GM21786 (cell line): ENCODE results near the gene TEAD2.

ENCODE experiments used
- ATAC-seq: cut with Tn5 transposase; IDR thresholded peaks from one replicate; pipeline ENCODE4 v1.9.1; 2021; ENCODE audit not compliant: unreplicated experiment

Gene TEAD2

GRCh38 chr19:49348305-49349189 is 13.7 kb downstream of the TEAD2 start:
- no peak for ATAC-seq

DNA sequence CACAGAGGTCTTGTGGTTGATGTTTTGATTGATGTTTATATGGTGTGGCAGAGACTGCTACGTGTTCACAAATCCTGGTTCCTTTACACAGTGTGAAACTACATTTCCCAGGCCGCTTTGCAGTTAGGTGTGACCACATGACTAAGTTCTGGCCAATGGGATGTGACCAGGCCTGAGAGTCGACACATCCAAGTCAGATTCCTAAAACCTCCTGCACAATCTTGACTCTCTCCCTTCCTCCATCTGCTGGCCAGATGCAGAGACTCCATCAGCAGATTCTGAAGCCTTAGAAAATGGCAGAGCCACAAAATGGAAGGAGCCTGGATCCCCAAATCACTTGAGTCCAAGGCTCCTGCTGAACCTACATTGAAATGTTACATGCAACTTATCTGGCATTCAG is 14.4 kb downstream of the TEAD2 start:
- no peak for ATAC-seq

DNA sequence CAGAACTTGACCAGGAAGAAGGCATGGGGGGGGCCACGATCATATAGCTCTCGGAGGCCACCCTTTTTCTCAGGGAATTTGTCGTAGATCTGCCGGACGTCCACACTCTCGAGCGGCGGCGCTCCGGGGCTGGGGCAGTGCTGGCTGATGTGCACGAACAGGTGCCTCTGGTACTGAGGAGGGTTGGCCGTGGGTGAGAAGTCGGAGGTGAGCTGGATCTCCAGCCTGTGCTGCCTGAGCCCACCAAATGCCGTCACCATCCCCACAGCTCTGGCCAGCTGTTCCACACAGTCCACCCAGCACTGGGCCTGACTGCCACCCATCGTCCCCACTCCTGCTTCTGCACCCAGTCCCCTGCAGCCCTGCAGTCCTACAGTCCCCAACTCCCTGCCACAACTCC is 15.0 kb downstream of the TEAD2 start:
- no peak for ATAC-seq

DNA sequence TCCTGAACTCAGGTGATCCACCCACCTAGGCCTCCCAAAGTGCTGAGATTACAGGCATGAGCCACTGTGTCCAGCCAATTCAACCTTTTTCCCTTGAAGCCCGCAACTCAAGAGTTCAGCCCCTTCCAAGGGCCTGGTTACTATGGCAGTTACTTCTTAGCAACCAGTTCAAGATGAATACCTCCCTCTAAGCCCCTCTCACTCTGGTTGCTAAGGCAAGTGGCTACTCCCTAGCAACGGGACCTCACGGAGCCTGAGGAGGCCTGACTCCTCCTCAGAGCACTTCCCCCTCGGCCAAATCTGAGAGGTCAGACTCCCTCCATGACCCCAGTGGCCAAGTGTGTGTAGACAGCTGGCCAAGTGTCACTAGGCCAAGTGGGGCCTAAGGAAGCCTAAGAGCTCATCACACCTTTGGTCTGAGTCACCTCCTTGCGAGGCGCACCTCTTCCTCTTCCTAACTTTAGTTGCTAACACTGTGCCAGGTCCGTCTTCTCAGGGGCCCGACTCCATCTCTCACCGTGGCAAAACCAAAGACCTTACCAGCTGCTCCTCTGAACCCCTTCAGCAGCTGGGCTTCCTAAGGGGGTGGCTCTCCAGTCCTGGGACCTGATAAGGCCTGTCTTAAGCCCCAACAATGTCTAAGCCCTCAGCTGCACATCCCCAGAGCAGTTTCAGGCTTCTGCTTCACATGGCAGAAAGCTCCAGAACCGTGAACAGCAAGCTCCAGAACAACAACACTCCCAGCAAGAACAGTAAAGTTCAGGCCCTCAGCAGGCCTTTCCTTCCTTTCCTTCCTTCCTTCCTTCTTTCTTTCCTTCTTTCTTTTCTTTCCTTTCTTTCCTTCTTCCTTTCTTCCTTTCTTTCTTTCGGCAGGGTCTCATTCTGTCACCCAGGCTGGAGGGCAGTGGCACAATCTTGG is 17.5 kb downstream of the TEAD2 start:
- ATAC-seq, result no peak

DNA sequence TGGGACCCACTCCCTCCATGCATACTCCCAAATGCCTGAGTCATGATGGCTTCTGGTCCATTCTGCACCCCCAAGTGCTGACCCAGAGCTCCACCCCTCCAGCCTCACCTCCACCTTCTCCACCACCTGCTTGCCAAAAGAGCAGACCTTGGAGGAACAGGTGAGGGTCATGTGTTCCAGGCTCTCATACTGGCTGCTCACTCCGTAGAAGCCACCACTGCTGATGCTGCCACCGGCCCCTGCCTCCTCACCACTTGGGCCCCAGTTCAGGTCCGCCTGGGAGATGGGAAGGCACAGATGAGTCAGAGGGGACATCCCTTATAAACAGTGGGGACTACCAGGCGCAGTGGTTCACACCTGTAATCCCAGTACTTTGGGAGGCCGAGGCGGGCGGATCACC is 19.1 kb downstream of the TEAD2 start:
- ATAC-seq, result no peak

GRCh38 chr19:49342291-49342721 is 19.9 kb downstream of the TEAD2 start:
- no peak for ATAC-seq

DNA sequence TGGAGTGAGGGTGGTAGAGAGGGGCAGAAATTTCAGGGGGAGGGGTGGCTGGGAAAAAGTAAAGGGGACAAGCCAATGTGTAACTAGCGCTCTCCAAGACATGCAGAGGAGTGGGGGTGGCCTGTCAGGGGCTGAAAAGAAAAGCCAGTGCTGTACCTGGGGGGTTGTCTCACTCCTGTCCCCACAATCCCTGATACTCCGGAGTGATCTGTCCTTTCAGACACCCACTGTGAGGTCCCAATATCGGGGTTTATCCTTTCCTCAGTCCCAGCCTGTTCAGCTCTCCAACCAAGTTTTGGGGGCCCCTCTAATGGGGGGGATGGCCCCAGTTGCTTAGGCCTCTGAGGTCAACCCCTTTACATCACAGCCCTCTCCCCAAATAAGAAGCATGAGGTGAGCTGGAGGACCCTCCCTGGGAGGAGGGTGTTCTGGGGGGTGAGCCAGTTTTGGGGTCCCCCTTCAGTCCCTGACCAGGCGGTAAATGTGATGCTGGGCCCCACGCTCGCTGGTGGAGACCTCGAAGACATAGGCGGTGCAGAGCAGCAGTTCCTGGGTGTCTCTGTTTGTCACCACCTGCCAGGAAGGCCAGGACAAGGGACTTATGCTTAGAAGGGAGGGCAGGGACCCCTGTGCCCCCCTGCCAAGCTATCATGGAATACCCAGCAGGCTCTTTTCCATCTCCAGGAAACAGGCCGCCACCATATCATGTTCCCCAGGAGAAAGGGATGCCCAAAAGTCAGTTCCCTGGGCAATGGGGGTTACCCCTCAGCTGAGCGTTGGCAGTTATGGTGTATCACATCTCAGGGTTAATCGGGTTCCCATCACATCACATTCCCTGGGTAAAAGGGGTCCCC is 21.1 kb downstream of the TEAD2 start:
- ATAC-seq, result no peak

GRCh38 chr19:49340069-49340864 is 21.9 kb downstream of the TEAD2 start:
- ATAC-seq, result peak; percentile 59

GRCh38 chr19:49339301-49340068 is 22.7 kb downstream of the TEAD2 start:
- no peak for ATAC-seq

- ATAC-seq, result no peak
Observed at GRCh38 chr19:49338691-49339300, 23.4 kb downstream of the TEAD2 start.

DNA sequence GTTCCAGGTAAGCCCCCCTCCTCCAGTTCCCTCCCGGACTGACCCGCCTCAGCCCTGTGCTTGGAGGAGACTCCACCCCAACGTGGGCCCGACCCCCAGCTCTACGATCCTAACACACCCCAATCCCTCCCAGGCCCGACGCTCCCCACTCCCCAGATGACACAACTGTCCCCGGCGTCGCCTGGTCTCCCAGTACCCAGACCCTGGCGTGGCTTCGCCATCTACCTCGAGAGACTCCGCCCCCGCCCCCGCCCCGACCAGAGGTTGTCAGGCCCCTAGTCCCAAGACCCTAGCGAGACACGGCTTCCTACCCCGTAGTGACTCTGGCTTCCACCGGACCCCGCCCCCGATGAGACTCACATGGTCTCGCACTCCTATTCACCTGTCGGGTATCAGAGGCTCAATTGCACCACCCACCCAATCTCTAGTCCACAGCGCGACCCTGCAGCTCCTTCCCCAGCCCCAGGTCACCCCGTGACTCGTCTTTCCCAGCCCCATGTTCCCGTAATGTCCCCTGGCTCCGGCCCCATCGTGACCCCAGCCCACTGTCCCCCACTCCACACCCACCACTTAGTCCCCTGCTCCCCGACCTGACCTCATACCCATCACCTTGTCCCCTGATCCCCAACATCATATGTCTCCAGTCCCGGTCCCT is 24.1 kb downstream of the TEAD2 start:
- no peak for ATAC-seq

GRCh38 chr19:49337267-49338022 is 24.8 kb downstream of the TEAD2 start:
- ATAC-seq, result no peak

DNA sequence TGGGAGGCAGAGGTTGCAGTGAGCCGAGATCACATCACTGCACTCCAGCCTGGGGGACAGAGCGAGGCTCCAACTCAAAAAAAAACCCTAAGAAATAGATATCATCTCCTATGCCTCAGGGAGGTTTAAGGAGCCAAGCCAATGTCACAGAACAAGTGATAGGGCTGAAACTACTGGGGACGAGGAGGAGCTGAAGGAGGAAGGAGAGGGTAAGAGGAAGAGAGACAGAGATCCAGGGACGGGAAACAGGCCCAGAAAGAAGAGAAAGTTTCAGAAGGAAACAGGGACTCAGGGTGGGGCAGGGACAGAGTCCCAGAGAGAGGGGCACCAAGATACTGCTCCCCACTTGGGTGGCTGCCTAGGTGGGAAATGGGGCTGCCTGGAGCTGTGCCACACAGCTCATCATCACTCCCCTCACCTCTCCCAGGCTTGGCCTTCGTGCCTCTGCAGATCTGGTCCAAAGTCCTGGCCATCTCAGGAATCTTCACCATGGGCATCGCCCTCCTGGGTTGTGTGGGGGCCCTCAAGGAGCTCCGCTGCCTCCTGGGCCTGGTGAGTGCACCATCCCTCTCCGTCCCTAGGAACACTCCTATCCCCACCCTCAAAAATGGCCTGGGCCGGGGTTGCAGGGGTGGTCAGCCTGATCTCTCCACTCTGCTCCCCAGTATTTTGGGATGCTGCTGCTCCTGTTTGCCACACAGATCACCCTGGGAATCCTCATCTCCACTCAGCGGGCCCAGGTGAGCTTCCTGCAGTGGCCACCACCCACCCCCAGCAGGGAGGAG is 25.5 kb downstream of the TEAD2 start:
- no peak for ATAC-seq

- ATAC-seq, result no peak
Observed at GRCh38 chr19:49335784-49336481, 26.3 kb downstream of the TEAD2 start.

- no peak for ATAC-seq
Observed at GRCh38 chr19:49335071-49335783, 27.0 kb downstream of the TEAD2 start, which contains the start of gene CD37. CD37 (plus strand) TSS chr19:49335406; CDS start chr19:49335541, 135 bp downstream.
